HG02571 (cell line): ENCODE data around the gene CCDC40.

Source experiments
- ATAC-seq: cut with Tn5 transposase; IDR thresholded peaks from one replicate; pipeline ENCODE4 v1.9.1; 2021; ENCODE audit warnings: mild to moderate bottlenecking, moderate library complexity; ENCODE audit not compliant: unreplicated experiment

Gene CCDC40

GRCh38 chr17:80132906-80133625 lies 96.6 kb downstream of the CCDC40 start:
- no peak for ATAC-seq

GRCh38 chr17:80133626-80133970 lies 97.2 kb downstream of the CCDC40 start:
- ATAC-seq: no peak

- ATAC-seq: no peak
These were observed 100.7 kb downstream of the CCDC40 start for GRCh38 chr17:80137131-80137530.

GRCh38 chr17:80138856-80139426 lies 102.5 kb downstream of the CCDC40 start:
- ATAC-seq: no peak

- no peak for ATAC-seq
These were observed 105.2 kb downstream of the CCDC40 start for GRCh38 chr17:80141463-80142165.

- ATAC-seq: no peak
These were observed 106.5 kb downstream of the CCDC40 start for GRCh38 chr17:80142929-80143328.

GRCh38 chr17:80145076-80146075 lies 108.9 kb downstream of the CCDC40 start:
- ATAC-seq: no peak

GRCh38 chr17:80146121-80147034 lies 109.9 kb downstream of the CCDC40 start:
- ATAC-seq: peak; percentile 13

- ATAC-seq: peak; percentile 80
These were observed 110.8 kb downstream of the CCDC40 start, which contains the start of gene EIF4A3 for GRCh38 chr17:80147035-80147822. Gene EIF4A3, minus strand, starts transcription at chr17:80147128. Its CDS starts 167 bp downstream, at chr17:80146961.
